Esophagus (tissue), 2 donors: ENCODE results near the gene TMEM178A. TPM values are rescaled to one million over a fixed set of nuclear protein-coding genes. Genes with fewer than 3 reads are reported as not detected.
"Not testable (repeated sequence)": the region's sequence is repeated elsewhere in the genome, so short reads cannot be mapped to it uniquely, and the experiment has no call there.

Source experiments
- H3K27ac ChIP-seq, 2 donors: one replicate each; pipeline ENCODE4 v1.5.1; 2013; ENCODE audit warnings: low read depth in 2 of 2, mild to moderate bottlenecking in 2 of 2, inconsistent platforms in 1 of 2, low read length in 1 of 2, moderate library complexity in 1 of 2
- H3K27me3 ChIP-seq, 2 donors: one replicate each; pipeline ENCODE4 v1.6.1; 2013; ENCODE audit warnings: low read length in 2 of 2, control low read depth in 1 of 2, mild to moderate bottlenecking in 1 of 2; ENCODE audit not compliant: insufficient read depth in 2 of 2, control insufficient read depth in 1 of 2
- H3K36me3 ChIP-seq, 2 donors: one replicate each; pipeline ENCODE4 v1.6.1; 2013; ENCODE audit warnings: low read length in 1 of 2; ENCODE audit not compliant: control insufficient read depth in 2 of 2, insufficient read depth in 2 of 2
- H3K4me1 ChIP-seq, 2 donors: one replicate each; pipeline ENCODE4 v1.6.1; 2013; ENCODE audit warnings: low read length in 1 of 2; ENCODE audit not compliant: control insufficient read depth in 2 of 2, insufficient read depth in 2 of 2
- H3K4me3 ChIP-seq, 2 donors: one replicate each; pipeline ENCODE4 v1.5.1; 2013; ENCODE audit warnings: low read length in 2 of 2, mild to moderate bottlenecking in 2 of 2, low read depth in 1 of 2, moderate library complexity in 1 of 2
- H3K9me3 ChIP-seq, 2 donors: one replicate each; pipeline ENCODE4 v1.6.1; 2013; ENCODE audit warnings: mild to moderate bottlenecking in 2 of 2, low read depth in 1 of 2, low read length in 1 of 2, moderate library complexity in 1 of 2; ENCODE audit not compliant: control insufficient read depth in 2 of 2, insufficient read depth in 1 of 2
- WGBS, 2 donors: extraction: QIAGEN DNeasy Blood & Tissue Kit; methylation state at CpG; one replicate each; pipeline ENCODE4 v1.1.7; 2013; 5-methylcytosine and 5-hydroxymethylcytosine counted together
- polyA plus RNA-seq, 2 donors: library from polyadenylated mRNA; stranded (reverse); fragments of 200-250 nt; gene quantifications; one replicate each; pipeline ENCODE4 v1.2.3, GENCODE V29; 2013
- donor health status: healthy with polysubstance abuse.
- donor health status: Bipolar disorder and iron deficiency.

The TMEM178A gene
- polyA plus RNA-seq, 2 donors: 0.53 to 1.1 TPM

- Histone ChIP-seq H3K27me3 (no peaks in the 10 kb centered on the region), H3K36me3 (no peaks in the 10 kb centered on the region), H3K9me3 (no peaks in the 10 kb centered on the region), H3K27ac (no peak overlapping the region), H3K4me3 (no peak overlapping the region), H3K4me1 (no peaks in the 10 kb centered on the region)
- 92 to 94% methylated on average over 12 of the region's 12 CpGs for WGBS, 2 donors
Measured at GRCh38 chr2:39717067-39717466, 51.4 kb downstream of the TMEM178A start.

- WGBS, 2 donors: 46 to 47% methylated on average over 9 of the region's 9 CpGs
- no peak overlapping the region for H3K27ac ChIP-seq
- no peaks in the 10 kb centered on the region for H3K27me3 ChIP-seq
- H3K9me3 ChIP-seq: no peaks in the 10 kb centered on the region
- H3K4me1 ChIP-seq: no peaks in the 10 kb centered on the region
- no peaks in the 10 kb centered on the region for H3K36me3 ChIP-seq
- H3K4me3 ChIP-seq: no peak overlapping the region
Measured at GRCh38 chr2:39718483-39718882, 52.8 kb downstream of the TMEM178A start.

GRCh38 chr2:39719317-39719716, 53.6 kb downstream of the TMEM178A start:
- 40 to 62% methylated on average over 8 of the region's 8 CpGs for WGBS, 2 donors
- H3K4me1 ChIP-seq: no peaks in the 10 kb centered on the region
- no peak overlapping the region for H3K4me3 ChIP-seq
- H3K27me3 ChIP-seq: no peaks in the 10 kb centered on the region
- H3K9me3 ChIP-seq: no peaks in the 10 kb centered on the region
- H3K27ac ChIP-seq: no peak overlapping the region
- H3K36me3 ChIP-seq: no peaks in the 10 kb centered on the region

- no peak overlapping the region for H3K4me3 ChIP-seq
- H3K4me1 ChIP-seq: no peaks in the 10 kb centered on the region
- H3K9me3 ChIP-seq: no peaks in the 10 kb centered on the region
- H3K36me3 ChIP-seq: no peaks in the 10 kb centered on the region
- WGBS, 2 donors: 89 to 92% methylated on average over 2 of the region's 2 CpGs
- H3K27me3 ChIP-seq: no peaks in the 10 kb centered on the region
- no peak overlapping the region for H3K27ac ChIP-seq
Measured at GRCh38 chr2:39720970-39721369, 55.3 kb downstream of the TMEM178A start.

GRCh38 chr2:39723497-39723896, 57.8 kb downstream of the TMEM178A start:
- Histone ChIP-seq H3K27ac (no peak overlapping the region), H3K4me1 (no peaks in the 10 kb centered on the region), H3K9me3 (no peaks in the 10 kb centered on the region), H3K4me3 (no peak overlapping the region), H3K36me3 (no peaks in the 10 kb centered on the region), H3K27me3 (no peaks in the 10 kb centered on the region)
- WGBS, 2 donors: 73 to 77% methylated on average over 2 of the region's 2 CpGs

GRCh38 chr2:39723946-39724827, 58.5 kb downstream of the TMEM178A start:
- no peak overlapping the region for H3K27ac ChIP-seq
- H3K9me3 ChIP-seq: no peaks in the 10 kb centered on the region
- no peak overlapping the region for H3K4me3 ChIP-seq
- 63 to 69% methylated on average over 9 of the region's 9 CpGs for WGBS, 2 donors
- no peaks in the 10 kb centered on the region for H3K27me3 ChIP-seq
- H3K4me1 ChIP-seq: no peaks in the 10 kb centered on the region
- no peaks in the 10 kb centered on the region for H3K36me3 ChIP-seq

GRCh38 chr2:39724828-39725144, 59.1 kb downstream of the TMEM178A start:
- Histone ChIP-seq H3K27me3 (no peaks in the 10 kb centered on the region), H3K27ac (no peak overlapping the region), H3K36me3 (no peaks in the 10 kb centered on the region), H3K9me3 (no peaks in the 10 kb centered on the region), H3K4me1 (no peaks in the 10 kb centered on the region), H3K4me3 (no peak overlapping the region)
- WGBS, 2 donors: 55 to 74% methylated on average over 4 of the region's 4 CpGs

GRCh38 chr2:39725401-39725800, 59.7 kb downstream of the TMEM178A start:
- H3K36me3 ChIP-seq: no peaks in the 10 kb centered on the region
- H3K4me3 ChIP-seq: no peak overlapping the region
- peaks cover 0 to 2% of the 10 kb centered on the region in 2 donors for H3K9me3 ChIP-seq
- no peak overlapping the region for H3K27ac ChIP-seq
- H3K27me3 ChIP-seq: no peaks in the 10 kb centered on the region
- WGBS, 2 donors: 77 to 81% methylated on average over 5 of the region's 5 CpGs
- H3K4me1 ChIP-seq: no peaks in the 10 kb centered on the region

- H3K27ac ChIP-seq, H3K36me3 ChIP-seq, H3K27me3 ChIP-seq, H3K4me3 ChIP-seq, H3K9me3 ChIP-seq, H3K4me1 ChIP-seq: not testable (repeated sequence)
- WGBS, 2 donors: 75 to 82% methylated on average over 4 of the region's 4 CpGs
Measured at GRCh38 chr2:39728085-39728484, 62.4 kb downstream of the TMEM178A start.

GRCh38 chr2:39728941-39729351, 63.2 kb downstream of the TMEM178A start:
- 72 to 74% methylated on average over 5 of the region's 5 CpGs for WGBS, 2 donors
- H3K4me3 ChIP-seq: no peak overlapping the region
- peaks cover 2% of the 10 kb centered on the region in 2 donors for H3K9me3 ChIP-seq
- H3K27ac ChIP-seq: no peak overlapping the region
- no peaks in the 10 kb centered on the region for H3K4me1 ChIP-seq
- H3K36me3 ChIP-seq: peaks cover 0 to 5% of the 10 kb centered on the region in 2 donors
- no peaks in the 10 kb centered on the region for H3K27me3 ChIP-seq
